Lower leg skin (tissue), 4 donors: ENCODE results near the gene SS18L1. TPM values are rescaled to one million over a fixed set of nuclear protein-coding genes. Genes with fewer than 3 reads are reported as not detected.

ENCODE experiments used
- DNase-seq, 2 donors: peaks; one replicate each; pipeline ENCODE4 v3.0.0-alpha.2; 2019; ENCODE audit warnings: low spot score in 2 of 2
- H3K4me3 ChIP-seq: fragments of 200-600 bp; sonication (generic); 2 replicates; pipeline ENCODE4 v1.5.1; 2017; ENCODE audit warnings: mild to moderate bottlenecking, low read depth; ENCODE audit not compliant: poor library complexity, severe bottlenecking
- CTCF ChIP-seq, 3 donors: fragments of 450-650 bp; IDR thresholded peaks; one replicate each; pipeline ENCODE4 v1.5.1; 2016; ENCODE audit warnings: antibody characterized with exemption in 3 of 3, mild to moderate bottlenecking in 3 of 3, moderate library complexity in 2 of 3
- POLR2A ChIP-seq, 2 donors: fragments of 450-650 bp; IDR thresholded peaks; one replicate each; pipeline ENCODE4 v1.6.1; 2016 to 2017; ENCODE audit warnings: antibody characterized with exemption in 2 of 2, mild to moderate bottlenecking in 1 of 2, moderate library complexity in 1 of 2
- WGBS, 2 donors: methylation state at CpG; one replicate each; pipeline ENCODE4 v1.1.5; 2018; 5-methylcytosine and 5-hydroxymethylcytosine counted together
- intact Hi-C: fragments of 100-400 bp; cut with DNase I; formaldehyde crosslinking; loops from one replicate; pipeline ENCODE4 v1.15.0; 2023; ENCODE audit warnings: low total_unique reads
- total RNA-seq, 4 donors: library from RNA; depleted of rRNA; stranded (reverse); fragments of >200 nt; gene quantifications; one replicate each; pipeline ENCODE4 v1.1.0, GENCODE V29; 2016

Gene SS18L1
- total RNA-seq, 4 donors from 2014 or later = 23.3 to 51.7 (median 25.8) TPM

- DNase-seq = no peak
- intact Hi-C loops = no loop called here
- 94 to 97% methylated on average over 28 of the region's 28 CpGs for WGBS, 2 donors
- no peak for TF ChIP-seq POLR2A (IDR thresholded peaks at IDR 0.05)
- TF ChIP-seq CTCF (IDR thresholded peaks at IDR 0.05) = no peak
- H3K4me3 ChIP-seq = no peak overlapping the region
These were observed 30.6 kb downstream of the SS18L1 start for GRCh38 chr20:62174021-62174804.

GRCh38 chr20:62174870-62175624 is 31.5 kb downstream of the SS18L1 start:
- TF ChIP-seq POLR2A (IDR thresholded peaks at IDR 0.05) (no peak), CTCF (IDR thresholded peaks at IDR 0.05) (no peak)
- no peak for DNase-seq
- no peak overlapping the region for H3K4me3 ChIP-seq
- WGBS, 2 donors = 94 to 95% methylated on average over 26 of the region's 26 CpGs
- intact Hi-C loops = no loop called here

DNA sequence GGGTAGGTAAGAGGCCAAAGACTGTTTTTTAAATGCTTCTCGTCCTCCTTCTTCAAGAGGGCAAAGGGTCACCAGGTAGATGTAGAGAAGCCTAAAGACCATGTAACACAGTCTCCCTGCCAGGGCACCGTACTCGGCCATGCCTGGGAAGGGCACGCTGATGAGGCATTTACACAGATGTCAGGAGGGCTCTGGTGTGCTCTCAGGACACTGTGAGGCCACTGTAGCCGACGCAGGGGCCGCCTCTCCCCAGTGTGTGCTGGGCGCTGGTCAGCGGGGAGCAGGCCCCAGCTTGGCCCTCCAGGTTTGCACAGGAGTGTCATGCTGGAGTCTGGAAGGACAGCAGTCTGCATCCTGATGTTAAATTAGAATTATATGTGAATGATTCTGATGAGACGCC is 32.1 kb downstream of the SS18L1 start:
- no peak overlapping the region for H3K4me3 ChIP-seq
- TF ChIP-seq POLR2A (IDR thresholded peaks at IDR 0.05) (no peak), CTCF (IDR thresholded peaks at IDR 0.05) (no peak)
- no peak for DNase-seq
- intact Hi-C loops = no loop called here
- 93 to 98% methylated on average over 10 of the region's 10 CpGs for WGBS, 2 donors

DNA sequence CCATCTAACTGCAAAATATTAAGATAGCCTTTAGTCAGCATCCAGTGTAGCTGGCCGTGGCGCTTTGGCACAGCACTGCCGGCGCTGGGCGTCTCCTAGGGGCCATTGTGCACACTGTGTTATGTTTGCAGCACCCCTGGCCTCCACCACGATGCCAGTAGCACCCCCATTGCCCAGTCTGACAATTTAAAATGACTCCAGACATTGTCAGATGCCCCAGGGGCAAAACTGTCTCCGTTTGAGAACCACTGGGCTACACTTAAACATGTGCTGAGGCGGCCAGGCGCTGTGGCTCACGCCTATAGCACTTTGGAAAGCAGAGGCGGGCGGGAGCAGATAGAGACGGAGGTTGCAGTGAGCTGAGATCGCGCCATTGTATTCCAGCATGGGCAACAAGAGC is 33.3 kb downstream of the SS18L1 start:
- 79 to 80% methylated on average over 15 of the region's 15 CpGs for WGBS, 2 donors
- H3K4me3 ChIP-seq = no peak overlapping the region
- no peak for DNase-seq
- TF ChIP-seq CTCF (IDR thresholded peaks at IDR 0.05) (no peak), POLR2A (IDR thresholded peaks at IDR 0.05) (no peak)
- intact Hi-C loops = no loop called here

GRCh38 chr20:62177307-62177706 is 33.7 kb downstream of the SS18L1 start:
- H3K4me3 ChIP-seq = no peak overlapping the region
- 71 to 83% methylated on average over 9 of the region's 9 CpGs for WGBS, 2 donors
- TF ChIP-seq POLR2A (IDR thresholded peaks at IDR 0.05) = no peak
- TF ChIP-seq CTCF (IDR thresholded peaks at IDR 0.05) = no peak
- no peak for DNase-seq
- intact Hi-C loops = no loop called here
